ENCODE data around the gene RAB32. TPM values are rescaled to one million over a fixed set of nuclear protein-coding genes. Genes with fewer than 3 reads are reported as not detected.
"Not testable (repeated sequence)": the region's sequence is repeated elsewhere in the genome, so short reads cannot be mapped to it uniquely, and the experiment has no call there.

Gene RAB32
- total RNA-seq, 1 donor: 148 TPM

DNA sequence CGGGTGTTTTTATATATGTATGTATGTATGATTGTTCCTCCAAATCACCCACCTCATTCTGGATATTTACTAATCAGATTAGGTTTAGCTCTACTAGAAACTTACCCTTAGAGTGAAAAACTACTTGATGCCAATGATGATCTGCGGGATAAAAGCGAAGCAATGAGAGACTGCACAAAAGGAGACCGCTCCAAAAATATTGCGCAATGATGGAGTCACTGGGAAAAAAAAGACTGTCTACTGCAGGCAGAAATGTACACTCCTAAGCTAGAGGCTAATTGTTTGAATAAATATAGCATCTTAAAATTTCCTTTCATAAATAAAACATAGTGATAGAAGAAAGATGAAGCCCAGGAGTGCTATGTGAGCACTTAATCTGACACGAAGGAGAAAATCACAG is 7.3 kb downstream of the RAB32 start:
- no peak overlapping the region for H3K4me3 ChIP-seq (ENCODE audit: low read depth, low read length)
- TF ChIP-seq, protein P1, sequence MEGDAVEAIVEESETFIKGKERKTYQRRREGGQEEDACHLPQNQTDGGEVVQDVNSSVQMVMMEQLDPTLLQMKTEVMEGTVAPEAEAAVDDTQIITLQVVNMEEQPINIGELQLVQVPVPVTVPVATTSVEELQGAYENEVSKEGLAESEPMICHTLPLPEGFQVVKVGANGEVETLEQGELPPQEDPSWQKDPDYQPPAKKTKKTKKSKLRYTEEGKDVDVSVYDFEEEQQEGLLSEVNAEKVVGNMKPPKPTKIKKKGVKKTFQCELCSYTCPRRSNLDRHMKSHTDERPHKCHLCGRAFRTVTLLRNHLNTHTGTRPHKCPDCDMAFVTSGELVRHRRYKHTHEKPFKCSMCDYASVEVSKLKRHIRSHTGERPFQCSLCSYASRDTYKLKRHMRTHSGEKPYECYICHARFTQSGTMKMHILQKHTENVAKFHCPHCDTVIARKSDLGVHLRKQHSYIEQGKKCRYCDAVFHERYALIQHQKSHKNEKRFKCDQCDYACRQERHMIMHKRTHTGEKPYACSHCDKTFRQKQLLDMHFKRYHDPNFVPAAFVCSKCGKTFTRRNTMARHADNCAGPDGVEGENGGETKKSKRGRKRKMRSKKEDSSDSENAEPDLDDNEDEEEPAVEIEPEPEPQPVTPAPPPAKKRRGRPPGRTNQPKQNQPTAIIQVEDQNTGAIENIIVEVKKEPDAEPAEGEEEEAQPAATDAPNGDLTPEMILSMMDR (IDR thresholded peaks at IDR 0.05; ENCODE audit: insufficient read depth, low read depth, low read length): no peak
- DNase-seq (ENCODE audit: low read depth): peak; percentile 62

DNA sequence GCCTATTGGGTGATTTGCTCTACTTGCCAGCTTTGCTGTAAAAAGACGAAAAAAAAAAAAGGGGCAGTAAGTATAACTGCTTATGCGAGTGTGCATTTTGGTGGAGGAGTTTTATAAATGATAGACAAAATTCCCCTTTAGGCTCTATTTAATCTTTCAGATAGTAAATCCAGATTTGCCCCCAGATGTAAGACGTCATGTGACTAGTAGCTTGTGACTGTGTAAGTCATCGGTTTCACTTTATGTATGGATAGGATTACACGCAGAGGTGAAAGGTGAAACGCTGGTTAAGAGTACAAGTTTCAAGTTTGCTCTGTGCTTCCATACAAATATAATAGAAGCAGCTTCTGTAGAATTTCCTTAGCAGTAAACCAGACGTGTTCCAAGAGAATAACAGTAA is 7.9 kb downstream of the RAB32 start:
- TF ChIP-seq, protein P1 (IDR thresholded peaks at IDR 0.05; ENCODE audit: insufficient read depth, low read depth, low read length): no peak
- H3K4me3 ChIP-seq (ENCODE audit: low read depth, low read length): no peak overlapping the region
- DNase-seq (ENCODE audit: low read depth): peak; percentile 46

DNA sequence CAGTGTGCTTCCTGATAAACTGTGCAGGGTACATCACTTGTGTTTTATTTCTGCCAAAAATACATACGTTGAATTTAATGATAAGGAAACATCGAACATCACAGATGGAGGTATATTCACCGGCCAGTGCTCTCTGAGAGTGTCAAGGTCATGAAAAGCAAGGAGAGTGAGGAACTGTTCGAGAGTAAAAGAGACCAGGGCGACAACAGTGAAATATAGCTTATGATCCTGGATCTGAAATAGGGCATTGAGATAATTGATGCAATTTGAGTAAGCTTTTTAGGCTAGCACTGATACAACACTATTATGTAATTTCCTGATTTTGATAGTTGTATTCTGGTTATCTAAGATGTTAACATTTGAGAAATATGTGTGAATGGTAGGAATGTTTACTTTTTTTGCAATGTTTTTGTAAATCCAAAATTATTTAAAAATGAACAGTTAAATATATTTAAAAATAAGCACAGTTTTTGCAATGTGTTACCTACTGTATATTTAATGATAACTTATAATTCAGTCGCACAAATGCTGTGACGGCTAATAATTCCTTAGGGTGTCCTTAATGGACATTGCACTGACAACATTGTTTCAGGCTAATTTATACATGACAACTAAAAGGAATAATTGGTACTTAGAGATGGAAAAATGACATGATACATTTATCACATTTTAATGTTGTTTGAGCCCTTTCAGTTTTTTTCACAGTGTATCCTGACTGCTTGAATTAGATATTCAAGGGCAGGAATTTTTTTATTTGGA is 9.9 kb downstream of the RAB32 start:
- TF ChIP-seq, protein P1 (IDR thresholded peaks at IDR 0.05; ENCODE audit: insufficient read depth, low read depth, low read length): no peak
- DNase-seq (ENCODE audit: low read depth): no peak
- no peak overlapping the region for H3K4me3 ChIP-seq (ENCODE audit: low read depth, low read length)

DNA sequence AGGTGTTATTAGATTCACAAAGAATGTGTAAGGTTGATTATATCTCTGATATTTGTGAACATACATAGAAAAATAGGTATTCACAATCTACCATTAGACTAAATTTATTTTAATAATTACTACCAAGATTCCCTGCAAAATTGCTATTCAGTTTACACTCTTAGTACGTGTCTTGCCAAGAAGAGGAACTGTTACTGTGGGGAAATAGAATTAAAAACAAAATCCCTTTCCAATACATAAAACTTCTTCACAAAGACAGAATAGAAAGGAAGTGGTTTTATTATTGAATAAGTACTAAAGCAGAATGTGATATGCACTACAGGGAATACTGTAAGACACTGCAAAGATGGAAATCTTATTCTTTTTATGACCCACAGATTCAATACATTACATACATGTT is 17.0 kb downstream of the RAB32 start:
- no peak overlapping the region for H3K4me3 ChIP-seq (ENCODE audit: low read depth, low read length)
- no peak for DNase-seq (ENCODE audit: low read depth)
- TF ChIP-seq, protein P1 (IDR thresholded peaks at IDR 0.05; ENCODE audit: insufficient read depth, low read depth, low read length): no peak

DNA sequence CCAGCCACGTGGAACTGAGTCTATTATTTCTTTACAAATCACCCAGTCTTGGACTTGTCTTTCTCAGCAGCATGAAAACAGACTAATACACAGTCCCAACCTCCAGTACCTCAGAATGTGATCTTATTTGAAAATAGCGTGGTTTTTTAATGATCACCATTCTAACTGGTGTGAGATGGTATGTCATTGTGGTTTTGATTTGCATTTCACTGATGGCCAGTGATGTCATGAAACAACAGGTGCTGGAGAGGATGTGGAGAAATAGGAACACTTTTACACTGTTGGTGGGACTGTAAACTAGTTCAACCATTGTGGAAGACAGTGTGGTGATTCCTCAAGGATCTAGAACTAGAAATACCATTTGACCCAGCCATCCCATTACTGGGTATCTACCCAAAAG is 23.0 kb downstream of the RAB32 start:
- H3K4me3 ChIP-seq (ENCODE audit: low read depth, low read length); DNase-seq (ENCODE audit: low read depth): not testable (repeated sequence)

DNA sequence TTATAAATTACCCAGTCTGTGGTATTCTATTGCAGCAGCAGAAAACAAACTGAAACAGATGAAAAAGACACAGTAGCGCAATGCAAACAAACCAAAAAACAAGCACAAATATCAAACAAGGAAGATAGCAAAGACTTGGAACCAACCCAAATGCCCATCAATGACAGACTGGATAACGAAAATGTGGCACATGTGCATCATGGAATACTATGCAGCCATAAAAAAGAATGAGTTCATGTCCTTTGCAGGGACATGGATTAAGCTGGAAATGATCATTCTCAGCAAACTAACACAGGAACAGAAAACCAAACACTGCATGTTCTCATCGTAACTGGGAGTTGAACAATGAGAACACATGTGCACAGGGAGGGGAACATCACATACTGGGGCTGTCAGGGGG is 25.0 kb downstream of the RAB32 start:
- DNase-seq (ENCODE audit: low read depth); H3K4me3 ChIP-seq (ENCODE audit: low read depth, low read length): not testable (repeated sequence)

DNA sequence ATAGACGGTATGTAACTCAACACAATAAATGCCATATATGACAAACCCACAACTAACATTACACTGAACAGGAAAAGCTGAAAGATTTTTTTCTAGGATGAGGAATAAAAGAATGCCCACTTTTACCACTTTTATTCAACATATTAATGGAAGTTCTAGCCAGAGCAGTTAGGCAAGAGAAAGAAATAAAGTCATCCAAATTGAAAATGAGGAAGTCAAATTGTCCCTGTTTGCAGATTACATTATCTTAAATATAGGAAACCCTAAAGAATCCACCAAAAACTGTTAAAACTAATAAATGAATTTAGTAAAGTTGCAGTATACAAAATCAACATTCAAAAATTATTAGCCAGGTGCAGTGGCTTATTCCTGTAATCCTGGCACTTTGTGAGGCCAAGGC is 30.6 kb downstream of the RAB32 start:
- no peak for DNase-seq (ENCODE audit: low read depth)
- TF ChIP-seq, protein P1 (IDR thresholded peaks at IDR 0.05; ENCODE audit: insufficient read depth, low read depth, low read length): no peak
- no peak overlapping the region for H3K4me3 ChIP-seq (ENCODE audit: low read depth, low read length)

DNA sequence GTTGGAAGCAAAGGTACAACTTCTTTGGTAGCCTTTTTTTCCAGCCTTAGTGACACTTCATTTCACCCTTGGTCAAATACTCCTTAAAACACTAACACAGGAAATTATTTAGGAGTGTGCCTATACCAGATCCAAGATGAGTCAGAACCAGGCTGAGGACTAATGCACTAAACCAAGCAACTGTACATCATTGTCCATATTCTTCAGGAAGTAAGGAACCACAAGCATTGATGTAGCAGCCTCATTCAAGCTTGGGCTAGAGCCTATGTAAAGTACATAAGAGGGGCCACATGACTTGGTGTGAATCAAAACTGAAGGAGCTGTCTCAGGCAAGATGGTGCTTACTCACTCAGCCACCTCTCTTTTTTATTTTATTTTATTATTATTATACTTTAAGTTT is 34.4 kb downstream of the RAB32 start:
- no peak for DNase-seq (ENCODE audit: low read depth)
- TF ChIP-seq, protein P1 (IDR thresholded peaks at IDR 0.05; ENCODE audit: insufficient read depth, low read depth, low read length): no peak
- H3K4me3 ChIP-seq (ENCODE audit: low read depth, low read length): no peak overlapping the region
